AG09319 (cell line): Measurements from ENCODE around the gene TLE1.

Source experiments
- DNase-seq: peaks from one replicate; pipeline ENCODE4 v3.0.0-alpha.2; 2010; ENCODE audit warnings: low read depth; ENCODE audit errors: extremely low read depth
- TF ChIP-seq, protein P1 (sequence below): IDR thresholded peaks from 2 replicates; pipeline ENCODE4 v1.5.1; 2011; ENCODE audit warnings: low read depth, mild to moderate bottlenecking, inconsistent platforms, low read length, moderate library complexity

TLE1 gene

DNA sequence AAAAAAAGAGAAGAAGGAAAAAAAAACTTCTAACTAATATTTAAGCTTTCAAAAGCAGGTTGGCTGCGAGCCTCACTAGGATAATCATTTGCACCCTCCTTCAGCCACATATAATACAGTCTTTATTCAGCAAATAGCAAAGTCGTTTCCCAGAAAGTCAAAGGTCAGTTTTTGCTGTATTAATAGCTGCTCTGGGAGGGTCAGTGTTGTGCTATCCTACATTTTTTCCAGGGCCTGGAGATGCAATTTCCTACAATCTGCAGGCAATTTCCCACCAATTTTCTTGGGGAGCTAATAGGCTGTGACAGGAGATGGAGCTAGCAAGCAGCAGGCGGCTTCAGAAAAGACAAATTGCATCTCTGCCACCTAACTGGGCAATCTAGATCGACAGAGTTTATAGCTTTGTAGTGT is 136.8 kb downstream of the TLE1 start:
- TF ChIP-seq, protein P1, sequence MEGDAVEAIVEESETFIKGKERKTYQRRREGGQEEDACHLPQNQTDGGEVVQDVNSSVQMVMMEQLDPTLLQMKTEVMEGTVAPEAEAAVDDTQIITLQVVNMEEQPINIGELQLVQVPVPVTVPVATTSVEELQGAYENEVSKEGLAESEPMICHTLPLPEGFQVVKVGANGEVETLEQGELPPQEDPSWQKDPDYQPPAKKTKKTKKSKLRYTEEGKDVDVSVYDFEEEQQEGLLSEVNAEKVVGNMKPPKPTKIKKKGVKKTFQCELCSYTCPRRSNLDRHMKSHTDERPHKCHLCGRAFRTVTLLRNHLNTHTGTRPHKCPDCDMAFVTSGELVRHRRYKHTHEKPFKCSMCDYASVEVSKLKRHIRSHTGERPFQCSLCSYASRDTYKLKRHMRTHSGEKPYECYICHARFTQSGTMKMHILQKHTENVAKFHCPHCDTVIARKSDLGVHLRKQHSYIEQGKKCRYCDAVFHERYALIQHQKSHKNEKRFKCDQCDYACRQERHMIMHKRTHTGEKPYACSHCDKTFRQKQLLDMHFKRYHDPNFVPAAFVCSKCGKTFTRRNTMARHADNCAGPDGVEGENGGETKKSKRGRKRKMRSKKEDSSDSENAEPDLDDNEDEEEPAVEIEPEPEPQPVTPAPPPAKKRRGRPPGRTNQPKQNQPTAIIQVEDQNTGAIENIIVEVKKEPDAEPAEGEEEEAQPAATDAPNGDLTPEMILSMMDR, result no peak
- DNase-seq, result no peak

- TF ChIP-seq, protein P1, result no peak
- no peak for DNase-seq
Observed at GRCh38 chr9:81550207-81550583, 139.2 kb downstream of the TLE1 start.

DNA sequence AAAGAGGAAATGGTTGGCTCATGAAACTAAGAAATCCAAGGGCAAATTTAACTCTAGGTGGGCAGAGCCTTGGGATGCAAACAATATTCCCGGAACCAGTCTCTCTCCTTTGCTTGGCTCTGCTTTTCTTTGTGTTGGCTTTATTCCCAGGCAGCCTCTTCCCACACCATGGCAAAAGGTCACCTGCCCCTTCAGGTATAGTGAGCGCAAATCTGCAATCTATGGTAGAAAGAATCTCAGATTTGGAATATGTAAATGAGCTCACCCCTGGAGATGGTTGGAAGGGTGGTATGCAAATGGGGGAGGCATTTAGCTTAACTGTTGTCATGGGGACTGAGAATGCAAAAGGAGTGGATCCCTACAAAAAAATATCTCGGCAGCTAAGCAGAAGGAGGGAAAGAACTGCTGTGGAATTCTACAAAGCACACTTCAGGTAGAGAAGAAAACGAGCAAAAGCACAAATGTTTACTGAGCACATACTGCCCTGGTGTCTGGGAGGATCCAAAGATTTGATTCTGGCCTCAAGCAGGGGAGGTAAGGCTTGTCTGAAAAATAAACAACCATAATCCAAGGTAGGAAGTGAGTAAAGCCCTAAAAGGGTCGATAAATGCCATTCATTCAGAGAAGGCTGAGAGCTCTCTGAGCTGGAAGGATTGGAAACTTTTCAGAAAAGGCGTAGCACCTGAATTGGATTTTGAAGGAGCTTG is 139.7 kb downstream of the TLE1 start:
- TF ChIP-seq, protein P1, result no peak
- no peak for DNase-seq

GRCh38 chr9:81548911-81549310 is 140.4 kb downstream of the TLE1 start:
- TF ChIP-seq, protein P1, result no peak
- DNase-seq, result no peak

DNA sequence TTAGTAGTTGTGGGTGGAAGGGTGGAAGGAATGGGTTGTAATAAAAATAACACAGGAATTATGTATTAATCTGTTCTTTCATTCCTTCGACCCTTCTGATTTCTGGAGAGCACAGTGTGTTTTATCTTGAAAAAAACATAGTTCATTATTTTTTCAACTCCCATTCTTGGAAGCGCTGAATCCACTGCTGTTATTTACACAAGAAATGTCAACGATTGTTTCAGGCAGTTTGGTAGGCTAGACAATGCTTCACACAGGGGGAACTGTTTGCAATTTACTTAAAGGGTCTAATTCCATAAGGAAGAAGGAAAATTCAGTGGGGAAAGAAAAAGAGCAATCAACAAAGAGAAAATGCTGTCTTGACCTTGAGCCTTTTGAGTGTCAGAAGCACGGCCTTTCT is 142.9 kb downstream of the TLE1 start:
- DNase-seq, result no peak
- TF ChIP-seq, protein P1, result no peak

GRCh38 chr9:81543695-81544094 is 145.7 kb downstream of the TLE1 start:
- TF ChIP-seq, protein P1, result no peak
- DNase-seq, result no peak

DNA sequence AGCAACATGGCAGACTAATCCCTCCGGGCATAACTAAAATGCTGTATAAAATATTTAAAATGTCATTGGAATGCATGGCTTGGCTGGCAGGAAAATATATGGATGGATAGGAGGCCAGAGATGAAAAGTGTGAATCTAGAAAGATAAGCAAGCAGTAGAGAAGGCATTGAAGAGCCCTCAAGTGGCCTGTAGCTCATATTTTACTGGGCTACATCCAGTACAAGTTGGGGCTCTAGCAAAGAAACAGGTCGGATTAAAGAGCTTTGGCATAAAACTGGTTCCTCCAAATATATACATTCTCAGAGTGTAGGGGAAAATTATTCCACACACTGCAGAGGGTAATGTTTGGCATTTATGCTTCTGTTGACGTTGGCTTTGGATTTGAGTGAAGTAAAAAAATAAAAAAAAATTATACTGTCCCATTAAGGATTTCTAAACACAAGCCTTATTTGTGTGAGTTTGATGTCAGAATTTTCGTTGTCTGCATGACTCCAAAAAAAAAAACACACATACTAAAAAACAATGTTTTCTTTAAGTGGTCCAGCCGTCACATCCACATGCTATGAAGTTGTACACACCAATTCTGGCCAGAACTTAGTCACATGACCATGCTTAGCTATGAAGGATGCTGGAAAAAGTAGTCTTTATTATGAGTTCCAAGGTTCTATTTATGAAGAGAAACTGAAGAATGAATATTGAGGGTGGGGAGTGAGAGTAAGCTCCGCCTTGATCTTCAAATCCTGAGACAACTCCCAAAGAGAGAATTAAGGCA is 147.0 kb downstream of the TLE1 start:
- TF ChIP-seq, protein P1, result no peak
- no peak for DNase-seq
